Endothelial cell of umbilical vein (primary cell): ENCODE data around the gene TFF1.

Experiments
- CTCF ChIP-seq, 2 donors: IDR thresholded peaks; 1 replicate in 1 of 2; 2 replicates in 1 of 2; pipeline ENCODE4 v1.5.1; 2011; ENCODE audit warnings: low read length in 2 of 2, mild to moderate bottlenecking in 2 of 2, moderate library complexity in 2 of 2, control low read depth in 1 of 2, inconsistent platforms in 1 of 2, low read depth in 1 of 2; ENCODE audit not compliant: insufficient read depth in 1 of 2; ENCODE audit errors: extremely low read depth in 1 of 2
- EZH2 ChIP-seq: IDR thresholded peaks from 2 replicates; pipeline ENCODE4 v1.6.1; 2012; ENCODE audit warnings: borderline replicate concordance, low read depth, mild to moderate bottlenecking, moderate library complexity, low read length, inconsistent platforms; ENCODE audit not compliant: severe bottlenecking
- FOS ChIP-seq: IDR thresholded peaks from 2 replicates; pipeline ENCODE4 v1.6.1; 2011; ENCODE audit warnings: mild to moderate bottlenecking, low read length, moderate library complexity, borderline replicate concordance; ENCODE audit not compliant: insufficient read depth
- MAX ChIP-seq: IDR thresholded peaks from 2 replicates; pipeline ENCODE4 v1.6.1; 2011; ENCODE audit not compliant: insufficient read depth, insufficient read length
- MYC ChIP-seq: IDR thresholded peaks from one replicate; pipeline ENCODE4 v1.6.1; 2011; ENCODE audit warnings: mild to moderate bottlenecking, low read depth, low read length
- POLR2A ChIP-seq: IDR thresholded peaks from 2 replicates; pipeline ENCODE4 v1.6.1; 2012; ENCODE audit warnings: low read depth, mild to moderate bottlenecking, control low read depth, low read length
- POLR2AphosphoS5 ChIP-seq: IDR thresholded peaks from 2 replicates; pipeline ENCODE4 v1.6.1; 2012; ENCODE audit warnings: low read depth, mild to moderate bottlenecking, control low read depth, low read length, moderate library complexity; ENCODE audit not compliant: insufficient read depth

- TF ChIP-seq POLR2A (no peak), CTCF (IDR thresholded peaks at IDR 0.05; ENCODE audit: extremely low read depth in 1 of 2, insufficient read depth in 1 of 2, low read depth in 1 of 2, low read length in 2 of 2) (no peak), POLR2AphosphoS5 (no peak), EZH2 (no peak), FOS (no peak), MAX (no peak), MYC (no peak)
Measured at GRCh38 chr21:42393443-42393950, 27.2 kb upstream of the TFF1 start.
